Measurements from ENCODE around the gene NOX5. TPM values are rescaled to one million over a fixed set of nuclear protein-coding genes. Genes with fewer than 3 reads are reported as not detected.

The NOX5 gene
- total RNA-seq, 1 donor from 2014 or later, result 0.09 TPM

- H3K27ac Mint-ChIP-seq (ENCODE audit: unreplicated experiment), result no peak overlapping the region
- Histone ChIP-seq H3K9me3 (ENCODE audit: insufficient read depth, low read depth, low read length) (no peaks in the 10 kb centered on the region), H3K79me2 (ENCODE audit: insufficient read depth, low read length) (no peaks in the 10 kb centered on the region), H4K20me1 (ENCODE audit: insufficient read depth, low read length) (no peaks in the 10 kb centered on the region), H3K27me3 (ENCODE audit: insufficient read depth, low read length) (peaks cover 8% of the 10 kb centered on the region), H3K4me3 (ENCODE audit: insufficient read depth, low read depth, low read length) (no peak overlapping the region), H2AFZ (ENCODE audit: low read depth, low read length) (no peak overlapping the region), H3K27ac (ENCODE audit: low read depth, low read length) (no peak overlapping the region), H3K9ac (ENCODE audit: low read length) (no peak overlapping the region), H3K4me2 (ENCODE audit: low read length) (no peak overlapping the region), H3K36me3 (ENCODE audit: insufficient read depth, low read length) (no peaks in the 10 kb centered on the region), H3K4me1 (ENCODE audit: insufficient read depth, low read length) (peaks cover 16% of the 10 kb centered on the region)
- no peaks in the 10 kb centered on the region for H3K9me3 Mint-ChIP-seq (ENCODE audit: unreplicated experiment)
- peaks cover 5% of the 10 kb centered on the region for H3K27me3 Mint-ChIP-seq (ENCODE audit: low read depth, unreplicated experiment)
- TF ChIP-seq EZH2 (IDR thresholded peaks at IDR 0.05; ENCODE audit: insufficient read depth, low read length) (no peak), CTCF (IDR thresholded peaks at IDR 0.05; ENCODE audit: insufficient read depth, low read depth, low read length) (no peak)
- peaks cover 35% of the 10 kb centered on the region for H3K4me1 Mint-ChIP-seq (ENCODE audit: low read depth, unreplicated experiment)
- peak; percentile 6 for DNase-seq (ENCODE audit: low read depth)
- H3K36me3 Mint-ChIP-seq (ENCODE audit: low read depth, unreplicated experiment), result no peaks in the 10 kb centered on the region
- no peak for FAIRE-seq
- no peak overlapping the region for H3K4me3 Mint-ChIP-seq (ENCODE audit: unreplicated experiment)
Observed at GRCh38 chr15:68994981-68995761, 19.3 kb upstream of the NOX5 start.

- H3K4me2 ChIP-seq (ENCODE audit: low read length), result no peak overlapping the region
- H3K9me3 Mint-ChIP-seq (ENCODE audit: unreplicated experiment), result no peaks in the 10 kb centered on the region
- H3K27me3 ChIP-seq (ENCODE audit: insufficient read depth, low read length), result peaks cover 3% of the 10 kb centered on the region
- H3K27me3 Mint-ChIP-seq (ENCODE audit: low read depth, unreplicated experiment), result no peaks in the 10 kb centered on the region
- H3K27ac ChIP-seq (ENCODE audit: low read depth, low read length), result no peak overlapping the region
- no peaks in the 10 kb centered on the region for H3K36me3 ChIP-seq (ENCODE audit: insufficient read depth, low read length)
- H2AFZ ChIP-seq (ENCODE audit: low read depth, low read length), result no peak overlapping the region
- H3K4me1 ChIP-seq (ENCODE audit: insufficient read depth, low read length), result peaks cover 16% of the 10 kb centered on the region
- TF ChIP-seq EZH2 (IDR thresholded peaks at IDR 0.05; ENCODE audit: insufficient read depth, low read length), result no peak
- no peak for TF ChIP-seq CTCF (IDR thresholded peaks at IDR 0.05; ENCODE audit: insufficient read depth, low read depth, low read length)
- no peak overlapping the region for H3K4me3 ChIP-seq (ENCODE audit: insufficient read depth, low read depth, low read length)
- DNase-seq (ENCODE audit: low read depth), result no peak
- H3K36me3 Mint-ChIP-seq (ENCODE audit: low read depth, unreplicated experiment), result no peaks in the 10 kb centered on the region
- no peaks in the 10 kb centered on the region for H3K79me2 ChIP-seq (ENCODE audit: insufficient read depth, low read length)
- H4K20me1 ChIP-seq (ENCODE audit: insufficient read depth, low read length), result no peaks in the 10 kb centered on the region
- FAIRE-seq, result no peak
- no peaks in the 10 kb centered on the region for H3K9me3 ChIP-seq (ENCODE audit: insufficient read depth, low read depth, low read length)
- H3K9ac ChIP-seq (ENCODE audit: low read length), result no peak overlapping the region
- peaks cover 41% of the 10 kb centered on the region for H3K4me1 Mint-ChIP-seq (ENCODE audit: low read depth, unreplicated experiment)
- no peak overlapping the region for H3K27ac Mint-ChIP-seq (ENCODE audit: unreplicated experiment)
- H3K4me3 Mint-ChIP-seq (ENCODE audit: unreplicated experiment), result no peak overlapping the region
Observed at GRCh38 chr15:68997050-68997449, 17.4 kb upstream of the NOX5 start.
